ENCODE data around the gene INAFM1. TPM values are rescaled to one million over a fixed set of nuclear protein-coding genes. Genes with fewer than 3 reads are reported as not detected.
"Not testable (repeated sequence)": the region's sequence is repeated elsewhere in the genome, so short reads cannot be mapped to it uniquely, and the experiment has no call there.

Gene INAFM1
- total RNA-seq, 1 experiment from 2014 or later, result 13.5 TPM

DNA sequence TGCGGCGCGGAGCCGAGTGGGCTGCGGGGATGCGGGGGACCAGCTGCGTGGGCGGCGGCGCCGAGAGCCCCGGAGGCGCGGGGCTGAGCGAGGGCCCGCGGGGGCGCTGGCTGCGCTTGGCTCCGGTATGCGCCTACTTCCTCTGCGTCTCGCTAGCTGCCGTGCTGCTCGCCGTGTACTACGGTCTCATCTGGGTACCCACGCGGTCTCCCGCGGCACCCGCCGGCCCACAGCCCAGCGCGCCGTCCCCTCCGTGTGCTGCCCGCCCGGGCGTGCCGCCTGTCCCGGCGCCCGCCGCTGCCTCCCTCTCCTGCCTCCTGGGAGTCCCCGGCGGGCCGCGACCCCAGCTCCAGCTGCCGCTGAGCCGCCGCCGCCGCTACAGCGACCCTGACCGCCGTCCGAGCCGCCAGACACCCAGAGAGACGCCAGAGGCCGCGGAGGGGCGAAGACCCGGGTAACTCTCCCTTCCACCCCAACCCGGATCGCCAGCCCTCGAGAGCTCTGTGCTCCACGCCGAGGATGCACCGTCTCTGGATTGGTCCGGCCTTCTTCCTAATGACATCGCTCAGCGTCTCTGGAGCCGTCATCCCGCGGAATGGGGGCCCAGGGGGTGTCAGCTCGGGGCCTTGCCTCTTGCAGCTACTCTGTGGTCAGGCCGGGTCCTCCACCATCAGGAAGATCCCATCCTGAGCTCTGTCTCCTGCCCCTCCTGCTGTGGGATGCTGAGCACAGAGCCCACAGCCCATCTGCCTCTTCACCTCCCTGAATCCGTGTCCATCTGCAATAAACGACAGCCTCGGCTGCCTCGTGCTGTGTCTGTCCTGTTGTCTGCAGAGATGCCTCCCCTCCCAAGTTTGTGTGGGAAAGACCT, 441 bp downstream of the INAFM1 start:
- TSS peak; percentile 16 for BruUV-seq (replicated peaks)
- no peak for TF ChIP-seq EZH2 (IDR thresholded peaks at IDR 0.05; ENCODE audit: low read depth)
- TF ChIP-seq, protein P1, sequence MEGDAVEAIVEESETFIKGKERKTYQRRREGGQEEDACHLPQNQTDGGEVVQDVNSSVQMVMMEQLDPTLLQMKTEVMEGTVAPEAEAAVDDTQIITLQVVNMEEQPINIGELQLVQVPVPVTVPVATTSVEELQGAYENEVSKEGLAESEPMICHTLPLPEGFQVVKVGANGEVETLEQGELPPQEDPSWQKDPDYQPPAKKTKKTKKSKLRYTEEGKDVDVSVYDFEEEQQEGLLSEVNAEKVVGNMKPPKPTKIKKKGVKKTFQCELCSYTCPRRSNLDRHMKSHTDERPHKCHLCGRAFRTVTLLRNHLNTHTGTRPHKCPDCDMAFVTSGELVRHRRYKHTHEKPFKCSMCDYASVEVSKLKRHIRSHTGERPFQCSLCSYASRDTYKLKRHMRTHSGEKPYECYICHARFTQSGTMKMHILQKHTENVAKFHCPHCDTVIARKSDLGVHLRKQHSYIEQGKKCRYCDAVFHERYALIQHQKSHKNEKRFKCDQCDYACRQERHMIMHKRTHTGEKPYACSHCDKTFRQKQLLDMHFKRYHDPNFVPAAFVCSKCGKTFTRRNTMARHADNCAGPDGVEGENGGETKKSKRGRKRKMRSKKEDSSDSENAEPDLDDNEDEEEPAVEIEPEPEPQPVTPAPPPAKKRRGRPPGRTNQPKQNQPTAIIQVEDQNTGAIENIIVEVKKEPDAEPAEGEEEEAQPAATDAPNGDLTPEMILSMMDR (conservative IDR thresholded peaks at IDR 0.05), result no peak
- no peaks in the 10 kb centered on the region for H3K9me3 ChIP-seq (ENCODE audit: insufficient read depth, low read depth)
- no peak for DNase-seq
- peaks cover 22% of the 10 kb centered on the region for H3K4me1 ChIP-seq (replicated peaks; ENCODE audit: insufficient read depth)
- no peak overlapping the region for H2AFZ ChIP-seq
- H3F3A ChIP-seq (ENCODE audit: insufficient read depth, low read depth), result peaks cover 49% of the 10 kb centered on the region
- no peaks in the 10 kb centered on the region for H3K27me3 ChIP-seq (ENCODE audit: insufficient read depth, low read depth)
- H3K9me2 ChIP-seq (ENCODE audit: insufficient read depth), result no peaks in the 10 kb centered on the region
- intact Hi-C loops (cut with micrococcal nuclease; ENCODE audit: unreplicated experiment), result loop anchor here (1.0 to 10.0 kb wide), 2 partner anchors 18 to 330 kb away; partner anchors contain the start of gene BICRA
- H3K79me2 ChIP-seq (ENCODE audit: low read depth), result no peaks in the 10 kb centered on the region
- no peaks in the 10 kb centered on the region for H3K36me3 ChIP-seq (ENCODE audit: low read depth)
- no peak overlapping the region for H3K27ac ChIP-seq
- ChIA-PET CTCF (interaction anchor here (0.7 to 1.2 kb wide), 3 partner anchors 10 to 119 kb away, joined by 3 to 4 read pairs (median 3); no protein-coding TSS in a partner anchor), POLR2A (ENCODE audit: unreplicated experiment) (interaction anchor here (0.6 to 1.8 kb wide), 7 partner anchors 13 to 929 kb away, joined by 4 to 33 read pairs (median 19); partner anchors contain the start of gene CCDC9)
- H4K20me1 ChIP-seq (ENCODE audit: insufficient read depth), result no peaks in the 10 kb centered on the region
- peak overlapping the region; percentile 51; the same call in 1 of the 2 replicates for H3K4me3 ChIP-seq
- H3K4me2 ChIP-seq, result peak overlapping the region; percentile 70

DNA sequence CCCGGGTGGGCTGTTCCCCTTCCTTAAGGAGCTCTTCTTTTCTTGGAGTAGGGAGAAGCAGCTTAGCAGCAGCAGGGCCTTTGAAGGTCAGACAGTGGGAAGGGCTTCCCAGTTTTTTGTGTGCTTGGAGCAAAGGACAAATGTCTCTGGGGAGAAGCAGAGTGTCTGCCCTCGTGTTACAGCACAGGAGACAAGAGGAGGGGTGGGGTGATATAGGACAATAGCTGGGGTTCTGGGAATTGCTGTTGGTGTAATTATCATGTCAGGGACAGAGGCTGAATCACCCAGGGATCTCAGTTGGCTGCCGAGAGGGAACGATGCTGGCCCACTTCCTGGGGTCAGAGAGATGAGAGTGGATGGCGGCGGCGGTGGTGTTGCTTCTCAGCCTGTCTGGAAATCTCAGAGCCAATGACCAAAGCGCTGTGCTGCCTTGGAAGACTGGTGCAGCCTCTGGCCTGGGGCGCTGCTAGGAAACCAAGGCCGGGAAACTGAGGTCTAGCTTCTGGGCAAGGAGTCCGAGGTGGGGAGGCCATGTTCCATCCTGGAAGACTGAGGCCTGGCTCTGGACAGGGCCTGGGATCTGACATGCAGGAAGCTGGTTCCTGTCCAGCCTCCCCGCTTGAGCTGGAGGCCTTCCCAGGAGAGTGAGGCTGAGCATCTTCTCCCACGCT, 1.2 kb downstream of the INAFM1 start:
- intact Hi-C loops (cut with micrococcal nuclease; ENCODE audit: unreplicated experiment), result loop anchor here (10.0 kb wide), 1 partner anchor 329 kb away; the partner anchor contains the start of gene BICRA
- H3K36me3 ChIP-seq (ENCODE audit: low read depth), result no peaks in the 10 kb centered on the region
- no peaks in the 10 kb centered on the region for H3K79me2 ChIP-seq (ENCODE audit: low read depth)
- H3K9me2 ChIP-seq (ENCODE audit: insufficient read depth), result no peaks in the 10 kb centered on the region
- H3K27ac ChIP-seq, result no peak overlapping the region
- TF ChIP-seq, protein P1 (conservative IDR thresholded peaks at IDR 0.05), result no peak
- TF ChIP-seq EZH2 (IDR thresholded peaks at IDR 0.05; ENCODE audit: low read depth), result no peak
- POLR2A ChIA-PET (ENCODE audit: unreplicated experiment), result interaction anchor here (0.7 to 0.9 kb wide), 2 partner anchors 73 to 446 kb away, joined by 6 to 11 read pairs; partner anchors contain the start of gene DHX34
- no peaks in the 10 kb centered on the region for H3K9me3 ChIP-seq (ENCODE audit: insufficient read depth, low read depth)
- peaks cover 57% of the 10 kb centered on the region for H3F3A ChIP-seq (ENCODE audit: insufficient read depth, low read depth)
- peaks cover 24% of the 10 kb centered on the region for H3K4me1 ChIP-seq (replicated peaks; ENCODE audit: insufficient read depth)
- no peak overlapping the region for H3K4me3 ChIP-seq
- DNase-seq, result no peak
- peak overlapping the region; percentile 70 for H3K4me2 ChIP-seq
- no TSS peak for BruUV-seq (replicated peaks)
- no peaks in the 10 kb centered on the region for H4K20me1 ChIP-seq (ENCODE audit: insufficient read depth)
- H2AFZ ChIP-seq, result no peak overlapping the region
- CTCF ChIA-PET, result interaction anchor here (0.6 to 1.2 kb wide), 3 partner anchors 9 to 161 kb away, joined by 3 read pairs; no protein-coding TSS in a partner anchor
- no peaks in the 10 kb centered on the region for H3K27me3 ChIP-seq (ENCODE audit: insufficient read depth, low read depth)

DNA sequence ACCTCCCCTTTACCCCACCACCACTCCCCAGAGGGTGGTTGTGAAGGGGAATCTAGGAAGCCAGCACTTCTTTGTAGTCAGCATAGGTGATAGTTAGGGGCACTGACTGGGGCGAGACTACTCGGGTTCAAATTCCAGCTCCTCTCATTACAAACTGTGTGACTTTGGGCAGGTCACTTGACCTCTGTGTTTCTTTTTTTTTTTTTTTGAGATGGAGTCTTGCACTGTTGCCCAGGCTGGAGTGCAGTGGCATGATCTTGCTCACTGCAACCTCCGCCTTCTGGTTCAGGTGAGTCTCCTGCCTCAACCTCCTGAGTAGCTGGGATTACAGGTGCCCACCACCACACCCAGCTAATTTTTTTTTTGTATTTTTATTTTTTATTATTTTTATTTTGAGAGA, 1.8 kb downstream of the INAFM1 start:
- POLR2A ChIA-PET (ENCODE audit: unreplicated experiment), result interaction anchor here (0.7 to 0.9 kb wide), 2 partner anchors 73 to 447 kb away, joined by 6 to 11 read pairs; partner anchors contain the start of gene DHX34
- not testable (repeated sequence) for H2AFZ ChIP-seq; H3K27me3 ChIP-seq (ENCODE audit: insufficient read depth, low read depth); BruUV-seq (replicated peaks); H3K4me3 ChIP-seq; H3K4me2 ChIP-seq; H3K79me2 ChIP-seq (ENCODE audit: low read depth); H3K9me2 ChIP-seq (ENCODE audit: insufficient read depth); H3K9me3 ChIP-seq (ENCODE audit: insufficient read depth, low read depth); H3K36me3 ChIP-seq (ENCODE audit: low read depth); H3K27ac ChIP-seq; DNase-seq; H4K20me1 ChIP-seq (ENCODE audit: insufficient read depth)
- H3F3A ChIP-seq (ENCODE audit: insufficient read depth, low read depth), result peaks cover 61% of the 10 kb centered on the region
- CTCF ChIA-PET, result interaction anchor here (0.6 to 1.2 kb wide), 2 partner anchors 9 to 160 kb away, joined by 3 read pairs; no protein-coding TSS in a partner anchor
- intact Hi-C loops (cut with micrococcal nuclease; ENCODE audit: unreplicated experiment), result loop anchor here (10.0 kb wide), 1 partner anchor 328 kb away; the partner anchor contains the start of gene BICRA
- peaks cover 28% of the 10 kb centered on the region for H3K4me1 ChIP-seq (replicated peaks; ENCODE audit: insufficient read depth)
